HepG2 (cell line): ENCODE results near the gene CHN1. TPM values are rescaled to one million over a fixed set of nuclear protein-coding genes. Genes with fewer than 3 reads are reported as not detected.
A peak's percentile ranks its signal among the peaks of the same experiment; 100 is the strongest.

ENCODE experiments used
- ARID5B ChIP-seq: IDR thresholded peaks from 2 replicates; pipeline ENCODE4 v1.4.0; 2020; ENCODE audit warnings: mild to moderate bottlenecking, missing genetic modification reagents
- ATF1 ChIP-seq: IDR thresholded peaks from 2 replicates; pipeline ENCODE4 v1.6.1; 2016; ENCODE audit warnings: mild to moderate bottlenecking, control low read depth
- CBX1 ChIP-seq: IDR thresholded peaks from one replicate; pipeline ENCODE4 v1.6.1; 2016; ENCODE audit warnings: antibody characterized with exemption, low read depth
- HHEX ChIP-seq: IDR thresholded peaks from 2 replicates; pipeline ENCODE4 v1.6.1; 2016; ENCODE audit warnings: control low read depth
- NONO ChIP-seq, 2 experiments: fragments of 450-650 bp in 1 of 2; sonication (generic) in 1 of 2; formaldehyde crosslinking in 1 of 2; IDR thresholded peaks in 1 of 2; conservative IDR thresholded peaks in 1 of 2; 2 replicates each; pipeline versions ENCODE4 v1.6.1 to v1.8.0; 2017 to 2022; ENCODE audit warnings: mild to moderate bottlenecking in 1 of 2, missing genetic modification reagents in 1 of 2, moderate library complexity in 1 of 2
- TRIM24 ChIP-seq: sonication (generic); formaldehyde crosslinking; IDR thresholded peaks from 2 replicates; pipeline ENCODE4 v1.8.0; 2022; ENCODE audit warnings: mild to moderate bottlenecking, missing genetic modification reagents
- YEATS2 ChIP-seq: sonication (generic); formaldehyde crosslinking; IDR thresholded peaks from 2 replicates; pipeline ENCODE4 v1.4.0; 2020; ENCODE audit warnings: missing genetic modification reagents, borderline replicate concordance
- ZHX1 ChIP-seq: sonication (generic); formaldehyde crosslinking; IDR thresholded peaks from 2 replicates; pipeline ENCODE4 v1.8.1; 2022; ENCODE audit warnings: low read depth, mild to moderate bottlenecking, missing genetic modification reagents
- ZNF232 ChIP-seq: sonication (generic); formaldehyde crosslinking; IDR thresholded peaks from 2 replicates; pipeline ENCODE4 v1.4.0; 2020; ENCODE audit warnings: missing genetic modification reagents, borderline replicate concordance
- ZNF383 ChIP-seq: sonication (generic); formaldehyde crosslinking; IDR thresholded peaks from 2 replicates; pipeline ENCODE4 v1.4.0; 2020; ENCODE audit warnings: missing genetic modification reagents, mild to moderate bottlenecking, borderline replicate concordance
- ZNF557 ChIP-seq: sonication (generic); formaldehyde crosslinking; IDR thresholded peaks from 2 replicates; pipeline ENCODE4 v1.4.0; 2020; ENCODE audit warnings: missing genetic modification reagents
- ZNF672 ChIP-seq: sonication (generic); formaldehyde crosslinking; IDR thresholded peaks from 2 replicates; pipeline ENCODE4 v1.8.1; 2022; ENCODE audit warnings: missing genetic modification reagents
- ZNF780A ChIP-seq: sonication (generic); formaldehyde crosslinking; IDR thresholded peaks from 2 replicates; pipeline ENCODE4 v1.8.0; 2022; ENCODE audit warnings: mild to moderate bottlenecking, missing genetic modification reagents, moderate library complexity
- ZSCAN12 ChIP-seq: sonication (generic); formaldehyde crosslinking; IDR thresholded peaks from 2 replicates; pipeline ENCODE4 v1.9.0; 2021; ENCODE audit warnings: mild to moderate bottlenecking, missing genetic modification reagents
- ZSCAN22 ChIP-seq: sonication (generic); formaldehyde crosslinking; IDR thresholded peaks from 2 replicates; pipeline ENCODE4 v1.4.0; 2020; ENCODE audit warnings: mild to moderate bottlenecking, missing genetic modification reagents
- ZSCAN31 ChIP-seq: sonication (generic); formaldehyde crosslinking; IDR thresholded peaks from 2 replicates; pipeline ENCODE4 v1.5.0; 2020; ENCODE audit warnings: low read depth, mild to moderate bottlenecking, missing genetic modification reagents
- polyA plus RNA-seq, 8 experiments: library from polyadenylated mRNA; depleted of rRNA in 3 of 8; stranded (reverse) in 7 of 8; unstranded in 1 of 8; fragments of >200 nt; fragmentation: Illumina TruSeq in 4 of 8; extraction: Trizol in 4 of 8; gene quantifications; 2 replicates each; pipeline versions ENCODE4 v1.2.1 to v1.2.3, GENCODE V29; 2011 to 2016; ENCODE audit warnings: low read depth in 4 of 8, missing spikeins in 1 of 8, mixed read lengths in 1 of 8; ENCODE audit not compliant: insufficient read depth in 1 of 8
- total RNA-seq, 5 experiments: library from RNA; depleted of rRNA; stranded (reverse); fragments of >200 nt; fragmentation: Illumina TruSeq; extraction: Trizol; gene quantifications; 2 replicates each; pipeline ENCODE4 v1.2.3, GENCODE V29; 2016; ENCODE audit warnings: low read depth in 1 of 5
- TF ChIP-seq, protein P1 (sequence below): sonication (generic); formaldehyde crosslinking; IDR thresholded peaks from 2 replicates; pipeline ENCODE4 v1.8.1; 2023; ENCODE audit warnings: mild to moderate bottlenecking, moderate library complexity, missing genetic modification reagents
- TF ChIP-seq, protein P2 (sequence below): sonication (generic); formaldehyde crosslinking; IDR thresholded peaks from 2 replicates; pipeline ENCODE4 v1.4.0; 2020; ENCODE audit warnings: mild to moderate bottlenecking, missing genetic modification reagents

Gene CHN1
- total and polyA plus RNA-seq, 2 of the 13 experiments (the other 11 are each of a cell fraction or from before 2014, with no cell fraction given), result 2.8 to 3.5 TPM

- peak; percentile 43; the same call in 1 of the 2 replicates for TF ChIP-seq YEATS2
- TF ChIP-seq NONO (IDR thresholded peaks at IDR 0.05), result no peak
- TF ChIP-seq NONO (CRISPR knock-in tag; conservative IDR thresholded peaks at IDR 0.05), result 0 out of 2 replicates have a peak, but pooled peaks have one; percentile 36
- TF ChIP-seq ZNF232, result peak; percentile 72; the same call in 1 of the 2 replicates
- TF ChIP-seq TRIM24 (CRISPR knock-in tag), result 0 out of 2 replicates have a peak, but pooled peaks have one; percentile 31
- TF ChIP-seq ZNF672, result no peak
- TF ChIP-seq ARID5B (CRISPR knock-in tag), result peak; percentile 35; the same call in 1 of the 2 replicates
- TF ChIP-seq, protein P1, sequence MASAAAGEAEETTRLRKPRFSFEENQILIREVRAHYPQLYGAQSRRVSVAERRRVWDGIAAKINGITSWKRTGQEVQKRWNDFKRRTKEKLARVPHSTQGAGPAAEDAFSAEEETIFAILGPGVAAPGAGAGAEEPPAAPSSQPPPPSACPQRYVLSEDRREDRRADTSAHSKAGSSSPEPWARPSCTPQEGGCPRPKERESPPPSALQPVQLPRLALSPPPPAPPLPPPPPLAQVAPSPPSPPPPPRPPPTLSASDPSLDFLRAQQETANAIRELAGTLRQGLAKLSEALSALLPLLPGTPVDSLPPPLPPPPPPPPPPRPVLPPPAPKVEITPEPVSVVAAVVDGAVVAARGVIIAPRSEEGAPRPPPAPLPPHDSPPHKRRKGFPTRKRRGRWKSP (CRISPR knock-in tag), result 0 out of 2 replicates have a peak, but pooled peaks have one; percentile 30
- no peak for TF ChIP-seq ZNF557 (CRISPR knock-in tag)
- TF ChIP-seq ZHX1 (CRISPR knock-in tag), result 0 out of 2 replicates have a peak, but pooled peaks have one; percentile 65
- TF ChIP-seq ZSCAN12, result no peak
- no peak for TF ChIP-seq CBX1
- TF ChIP-seq ZSCAN22 (CRISPR knock-in tag), result no peak
- TF ChIP-seq HHEX (CRISPR knock-in tag), result no peak
- no peak for TF ChIP-seq ATF1
- TF ChIP-seq, protein P2, sequence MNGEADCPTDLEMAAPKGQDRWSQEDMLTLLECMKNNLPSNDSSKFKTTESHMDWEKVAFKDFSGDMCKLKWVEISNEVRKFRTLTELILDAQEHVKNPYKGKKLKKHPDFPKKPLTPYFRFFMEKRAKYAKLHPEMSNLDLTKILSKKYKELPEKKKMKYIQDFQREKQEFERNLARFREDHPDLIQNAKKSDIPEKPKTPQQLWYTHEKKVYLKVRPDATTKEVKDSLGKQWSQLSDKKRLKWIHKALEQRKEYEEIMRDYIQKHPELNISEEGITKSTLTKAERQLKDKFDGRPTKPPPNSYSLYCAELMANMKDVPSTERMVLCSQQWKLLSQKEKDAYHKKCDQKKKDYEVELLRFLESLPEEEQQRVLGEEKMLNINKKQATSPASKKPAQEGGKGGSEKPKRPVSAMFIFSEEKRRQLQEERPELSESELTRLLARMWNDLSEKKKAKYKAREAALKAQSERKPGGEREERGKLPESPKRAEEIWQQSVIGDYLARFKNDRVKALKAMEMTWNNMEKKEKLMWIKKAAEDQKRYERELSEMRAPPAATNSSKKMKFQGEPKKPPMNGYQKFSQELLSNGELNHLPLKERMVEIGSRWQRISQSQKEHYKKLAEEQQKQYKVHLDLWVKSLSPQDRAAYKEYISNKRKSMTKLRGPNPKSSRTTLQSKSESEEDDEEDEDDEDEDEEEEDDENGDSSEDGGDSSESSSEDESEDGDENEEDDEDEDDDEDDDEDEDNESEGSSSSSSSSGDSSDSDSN (CRISPR knock-in tag), result 0 out of 2 replicates have a peak, but pooled peaks have one; percentile 13
- 0 out of 2 replicates have a peak, but pooled peaks have one; percentile 81 for TF ChIP-seq ZNF780A (CRISPR knock-in tag)
- TF ChIP-seq ZNF383 (CRISPR knock-in tag), result no peak
- TF ChIP-seq ZSCAN31 (CRISPR knock-in tag), result peak; percentile 73
These were observed 25.4 kb upstream of the CHN1 start (continued) for GRCh38 chr2:175030380-175031271.
